Panc1 (cell line): ENCODE data around the gene LGALSL.
"Not testable (repeated sequence)": the region's sequence is repeated elsewhere in the genome, so short reads cannot be mapped to it uniquely, and the experiment has no call there.

Experiments used
- CTCF ChIP-seq: fragments of 450-650 bp; IDR thresholded peaks from 2 replicates; pipeline ENCODE4 v1.5.1; 2017; ENCODE audit warnings: mild to moderate bottlenecking
- POLR2AphosphoS5 ChIP-seq: IDR thresholded peaks from 2 replicates; pipeline ENCODE4 v1.6.1; 2012; ENCODE audit warnings: mild to moderate bottlenecking, low read depth, low read length, moderate library complexity
- TCF7L2 ChIP-seq: IDR thresholded peaks from 2 replicates; pipeline ENCODE4 v1.6.1; 2011; ENCODE audit warnings: mild to moderate bottlenecking, low read depth, low read length, inconsistent platforms
- TF ChIP-seq, protein P1 (sequence below), 2 experiments: IDR thresholded peaks; 2 replicates each; pipeline ENCODE4 v1.6.1; 2011 to 2012; ENCODE audit warnings: low read depth in 2 of 2, control low read depth in 1 of 2, low read length in 1 of 2, mild to moderate bottlenecking in 1 of 2, moderate library complexity in 1 of 2; ENCODE audit not compliant: insufficient read depth in 1 of 2

DNA sequence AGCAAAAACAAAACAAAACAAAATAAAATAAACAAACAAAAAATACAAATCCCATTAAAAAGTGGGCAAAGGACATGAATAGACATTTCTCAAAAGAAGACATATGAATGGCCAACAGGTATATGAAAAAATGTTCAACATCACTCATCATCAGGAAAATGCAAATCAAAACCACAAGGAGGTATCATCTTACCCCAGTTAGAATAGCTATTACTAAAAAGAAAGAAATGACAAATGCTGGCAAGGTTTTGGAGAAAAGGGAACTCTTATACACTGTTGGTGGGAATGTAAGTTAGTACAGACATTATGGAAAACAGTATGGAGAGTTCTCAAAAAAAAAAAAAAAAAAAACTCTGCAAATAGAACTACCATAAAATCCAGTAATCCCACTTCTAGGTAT, 8.0 kb upstream of the LGALSL start:
- TF ChIP-seq CTCF, POLR2AphosphoS5, TCF7L2: not testable (repeated sequence)
- TF ChIP-seq, protein P1, sequence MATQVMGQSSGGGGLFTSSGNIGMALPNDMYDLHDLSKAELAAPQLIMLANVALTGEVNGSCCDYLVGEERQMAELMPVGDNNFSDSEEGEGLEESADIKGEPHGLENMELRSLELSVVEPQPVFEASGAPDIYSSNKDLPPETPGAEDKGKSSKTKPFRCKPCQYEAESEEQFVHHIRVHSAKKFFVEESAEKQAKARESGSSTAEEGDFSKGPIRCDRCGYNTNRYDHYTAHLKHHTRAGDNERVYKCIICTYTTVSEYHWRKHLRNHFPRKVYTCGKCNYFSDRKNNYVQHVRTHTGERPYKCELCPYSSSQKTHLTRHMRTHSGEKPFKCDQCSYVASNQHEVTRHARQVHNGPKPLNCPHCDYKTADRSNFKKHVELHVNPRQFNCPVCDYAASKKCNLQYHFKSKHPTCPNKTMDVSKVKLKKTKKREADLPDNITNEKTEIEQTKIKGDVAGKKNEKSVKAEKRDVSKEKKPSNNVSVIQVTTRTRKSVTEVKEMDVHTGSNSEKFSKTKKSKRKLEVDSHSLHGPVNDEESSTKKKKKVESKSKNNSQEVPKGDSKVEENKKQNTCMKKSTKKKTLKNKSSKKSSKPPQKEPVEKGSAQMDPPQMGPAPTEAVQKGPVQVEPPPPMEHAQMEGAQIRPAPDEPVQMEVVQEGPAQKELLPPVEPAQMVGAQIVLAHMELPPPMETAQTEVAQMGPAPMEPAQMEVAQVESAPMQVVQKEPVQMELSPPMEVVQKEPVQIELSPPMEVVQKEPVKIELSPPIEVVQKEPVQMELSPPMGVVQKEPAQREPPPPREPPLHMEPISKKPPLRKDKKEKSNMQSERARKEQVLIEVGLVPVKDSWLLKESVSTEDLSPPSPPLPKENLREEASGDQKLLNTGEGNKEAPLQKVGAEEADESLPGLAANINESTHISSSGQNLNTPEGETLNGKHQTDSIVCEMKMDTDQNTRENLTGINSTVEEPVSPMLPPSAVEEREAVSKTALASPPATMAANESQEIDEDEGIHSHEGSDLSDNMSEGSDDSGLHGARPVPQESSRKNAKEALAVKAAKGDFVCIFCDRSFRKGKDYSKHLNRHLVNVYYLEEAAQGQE (IDR thresholded peaks at IDR 0.05; ENCODE audit: insufficient read depth in 1 of 2, low read depth in 2 of 2, low read length in 1 of 2): not testable (repeated sequence)
